HG03432 (cell line): Measurements from ENCODE around the gene GRIFIN.

Source experiments
- ATAC-seq: cut with Tn5 transposase; IDR thresholded peaks from one replicate; pipeline ENCODE4 v1.9.1; 2021; ENCODE audit warnings: mild to moderate bottlenecking, moderate library complexity; ENCODE audit not compliant: unreplicated experiment

The GRIFIN gene

DNA sequence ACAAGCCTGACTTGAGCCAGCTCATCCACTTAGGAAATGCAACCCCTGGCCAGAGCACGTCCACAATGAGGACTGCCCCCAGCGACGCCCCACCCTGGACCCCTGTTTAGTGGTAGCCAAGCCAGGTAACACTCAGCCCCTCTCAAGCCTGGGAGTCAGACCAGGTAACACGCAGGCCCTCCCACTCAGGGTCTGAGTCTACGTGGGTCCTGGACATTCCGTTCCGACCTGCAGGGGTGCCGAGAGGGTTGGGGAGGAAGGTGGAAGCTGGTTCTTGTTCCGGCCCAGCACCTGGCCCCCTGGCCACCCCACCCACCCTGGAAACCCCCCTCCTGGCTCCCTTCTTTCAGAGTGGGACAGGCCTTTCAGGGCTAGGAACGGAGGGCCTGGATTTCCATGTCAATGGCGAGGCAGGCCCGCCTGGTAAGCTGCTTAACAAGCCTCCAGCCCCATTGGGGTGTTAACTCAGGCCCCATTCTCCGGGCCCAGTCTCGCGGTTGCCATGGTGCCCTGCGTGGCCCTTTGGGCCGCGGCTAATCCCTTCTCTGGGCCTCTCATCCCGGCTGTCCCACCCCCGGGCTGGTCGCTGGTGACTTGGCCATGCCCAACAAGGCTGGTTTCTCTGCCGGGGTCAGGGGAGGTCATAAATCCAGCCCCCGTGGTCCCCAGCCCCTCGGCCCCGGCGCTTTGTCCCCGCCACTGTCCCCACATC is 23.7 kb upstream of the GRIFIN start:
- no peak for ATAC-seq

DNA sequence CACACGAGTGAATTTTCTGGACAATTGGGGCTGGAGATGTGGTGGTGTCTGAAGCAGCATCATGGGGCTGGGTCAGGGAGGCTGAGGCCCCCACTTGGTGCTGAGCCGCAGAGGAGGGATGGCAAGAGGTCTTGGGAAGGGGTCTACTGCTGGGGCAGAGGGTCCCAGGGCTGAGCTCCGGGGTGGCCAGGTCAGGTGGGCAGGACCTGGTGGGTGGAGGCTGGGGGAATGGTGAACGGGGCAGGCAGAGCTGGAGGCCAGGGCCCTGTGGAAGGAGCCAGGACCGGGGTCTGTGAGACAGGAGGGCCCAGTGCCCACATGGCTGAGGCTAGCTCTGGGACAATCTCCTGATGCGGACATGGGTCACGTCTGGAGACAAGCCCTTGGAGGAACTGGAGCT is 23.0 kb upstream of the GRIFIN start:
- ATAC-seq, result no peak

DNA sequence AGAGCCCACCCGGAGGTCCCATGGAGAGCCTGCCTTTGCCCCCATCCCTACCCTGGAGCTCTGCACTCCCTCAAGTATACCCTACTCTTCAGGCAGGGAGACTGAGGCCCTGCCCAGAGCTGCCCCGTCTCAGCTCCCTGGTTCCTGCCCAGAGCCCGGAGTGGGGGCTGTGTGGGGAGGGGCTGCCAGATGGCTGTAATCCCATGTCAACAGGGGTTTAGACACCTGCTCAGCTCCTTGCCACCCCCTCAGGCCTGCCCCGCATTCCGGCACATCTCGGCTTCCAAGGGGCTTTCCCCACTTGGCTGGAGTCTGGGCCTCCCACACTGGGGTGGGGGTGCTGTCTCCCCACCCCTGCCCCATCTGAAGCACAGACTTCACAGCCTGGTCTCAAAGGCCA is 22.5 kb upstream of the GRIFIN start:
- no peak for ATAC-seq

DNA sequence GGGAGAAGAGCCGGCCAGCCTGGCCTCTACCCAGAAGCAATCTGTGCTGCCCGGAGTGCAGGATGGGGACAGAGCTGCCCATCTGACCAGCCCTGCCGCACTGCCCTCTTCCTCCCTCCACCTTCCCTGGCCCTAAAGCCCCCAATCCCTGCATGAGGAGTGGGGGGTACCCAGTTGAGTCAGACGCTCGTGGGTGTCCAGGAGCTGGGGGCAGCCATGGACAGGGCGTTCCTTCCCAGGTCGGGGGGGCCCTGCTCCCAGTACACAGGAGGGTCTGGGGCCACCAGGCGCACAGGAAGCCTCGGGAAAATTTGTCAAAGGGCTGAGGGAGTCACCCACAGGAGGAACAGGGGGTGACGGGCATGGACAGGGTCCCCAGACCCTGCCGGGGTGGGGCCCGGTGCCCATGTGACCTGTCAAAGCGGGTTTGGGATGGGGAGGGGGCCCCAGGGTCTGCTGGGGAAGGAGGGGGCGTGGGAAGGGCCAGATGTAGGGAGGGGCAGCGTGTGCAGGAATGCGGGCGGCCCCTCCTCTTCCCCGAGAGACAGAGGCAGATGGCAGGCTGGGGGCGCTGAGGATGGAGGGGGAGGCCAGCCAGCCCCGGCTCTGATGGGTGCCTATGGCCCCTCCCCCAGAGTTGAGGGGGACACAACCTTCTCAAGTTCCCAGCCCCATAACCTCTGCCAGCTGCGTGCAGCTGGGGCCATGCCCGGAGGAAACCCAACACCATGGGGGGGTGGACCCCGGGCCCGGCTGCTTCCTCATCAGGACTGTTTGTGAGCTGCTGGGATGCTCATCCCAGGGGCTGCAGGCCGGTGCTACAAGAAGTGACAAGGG is 21.5 kb upstream of the GRIFIN start:
- ATAC-seq, result no peak

DNA sequence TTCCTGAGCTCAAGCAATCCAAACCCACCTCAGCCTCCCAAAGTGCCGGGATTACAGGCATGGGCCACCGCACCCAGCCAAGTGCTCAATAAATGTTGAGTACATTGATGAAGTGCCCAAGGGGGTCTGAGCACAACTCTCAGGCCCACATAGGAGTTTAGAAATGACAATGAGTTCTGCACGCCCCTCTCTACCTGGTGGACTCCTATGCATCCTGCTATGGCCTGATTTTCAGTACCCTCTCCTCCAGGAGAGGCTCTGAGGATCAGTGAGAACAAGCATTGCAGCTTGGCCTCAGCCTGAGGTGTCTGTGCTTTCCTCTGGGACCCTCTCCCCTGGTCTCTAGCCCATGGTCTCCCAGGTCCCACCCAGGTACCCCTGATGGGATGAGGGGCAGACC is 20.9 kb upstream of the GRIFIN start:
- no peak for ATAC-seq

DNA sequence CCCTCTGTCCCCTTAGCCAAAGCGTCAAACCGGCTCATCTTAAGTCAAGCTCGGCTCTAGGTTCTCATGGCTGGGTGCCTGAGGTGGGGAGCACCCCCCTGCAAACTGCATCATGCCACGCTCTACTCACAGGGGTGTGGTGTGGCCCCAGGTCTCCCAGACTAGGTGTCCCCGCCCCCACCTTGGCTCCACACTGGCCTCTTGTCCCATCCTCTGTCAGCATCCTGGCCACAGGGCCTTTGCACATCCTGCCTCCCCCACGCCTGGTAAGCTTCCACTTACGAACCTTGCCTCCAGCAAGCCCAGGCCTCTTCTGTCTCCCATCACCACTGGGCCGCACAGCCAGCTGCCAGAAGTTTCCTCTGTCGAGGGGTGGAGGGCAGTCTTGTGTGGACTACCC is 20.2 kb upstream of the GRIFIN start:
- no peak for ATAC-seq

DNA sequence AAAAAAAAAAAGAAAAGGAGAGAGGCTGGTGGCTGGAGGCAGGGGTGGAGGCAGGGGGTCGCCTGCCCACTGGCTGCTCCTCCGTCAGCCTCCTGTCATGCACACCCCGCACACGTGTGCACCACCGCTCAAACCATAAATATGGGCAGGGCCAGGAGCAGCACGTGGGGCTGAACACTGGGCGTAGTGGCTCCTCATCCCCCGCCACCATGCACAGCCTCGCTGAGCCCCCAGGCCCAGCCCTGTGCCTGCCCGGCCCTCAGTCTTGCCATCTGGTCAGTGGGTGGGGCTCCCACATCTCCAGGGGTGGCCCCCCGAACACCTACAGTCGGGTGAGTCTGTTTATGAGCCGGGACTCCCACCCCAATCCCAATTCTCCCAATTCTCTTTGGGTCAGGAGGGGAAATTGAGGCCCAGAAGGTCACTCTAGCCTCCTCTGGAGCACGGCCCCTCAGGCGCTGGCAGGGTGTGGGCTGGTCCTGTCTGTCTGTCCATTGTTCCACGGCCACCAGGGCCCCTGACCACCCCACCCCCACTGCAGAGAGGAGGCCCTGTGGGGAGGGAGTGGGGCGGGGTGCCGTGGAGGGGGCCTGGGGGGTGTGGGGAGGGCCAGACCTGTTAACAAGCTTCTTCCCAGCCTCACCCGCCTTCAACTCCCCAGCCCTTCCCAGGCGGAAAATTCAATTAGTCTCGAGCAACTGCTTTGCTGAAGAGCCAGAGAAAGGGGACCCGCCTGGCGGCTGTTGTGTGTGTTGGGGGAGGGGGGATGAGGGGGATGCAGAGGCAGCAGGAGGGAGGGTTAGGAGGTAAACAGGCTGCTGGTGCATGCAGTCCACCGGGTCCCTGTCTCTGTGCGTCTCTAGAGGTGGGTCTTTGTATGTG is 19.5 kb upstream of the GRIFIN start:
- no peak for ATAC-seq

DNA sequence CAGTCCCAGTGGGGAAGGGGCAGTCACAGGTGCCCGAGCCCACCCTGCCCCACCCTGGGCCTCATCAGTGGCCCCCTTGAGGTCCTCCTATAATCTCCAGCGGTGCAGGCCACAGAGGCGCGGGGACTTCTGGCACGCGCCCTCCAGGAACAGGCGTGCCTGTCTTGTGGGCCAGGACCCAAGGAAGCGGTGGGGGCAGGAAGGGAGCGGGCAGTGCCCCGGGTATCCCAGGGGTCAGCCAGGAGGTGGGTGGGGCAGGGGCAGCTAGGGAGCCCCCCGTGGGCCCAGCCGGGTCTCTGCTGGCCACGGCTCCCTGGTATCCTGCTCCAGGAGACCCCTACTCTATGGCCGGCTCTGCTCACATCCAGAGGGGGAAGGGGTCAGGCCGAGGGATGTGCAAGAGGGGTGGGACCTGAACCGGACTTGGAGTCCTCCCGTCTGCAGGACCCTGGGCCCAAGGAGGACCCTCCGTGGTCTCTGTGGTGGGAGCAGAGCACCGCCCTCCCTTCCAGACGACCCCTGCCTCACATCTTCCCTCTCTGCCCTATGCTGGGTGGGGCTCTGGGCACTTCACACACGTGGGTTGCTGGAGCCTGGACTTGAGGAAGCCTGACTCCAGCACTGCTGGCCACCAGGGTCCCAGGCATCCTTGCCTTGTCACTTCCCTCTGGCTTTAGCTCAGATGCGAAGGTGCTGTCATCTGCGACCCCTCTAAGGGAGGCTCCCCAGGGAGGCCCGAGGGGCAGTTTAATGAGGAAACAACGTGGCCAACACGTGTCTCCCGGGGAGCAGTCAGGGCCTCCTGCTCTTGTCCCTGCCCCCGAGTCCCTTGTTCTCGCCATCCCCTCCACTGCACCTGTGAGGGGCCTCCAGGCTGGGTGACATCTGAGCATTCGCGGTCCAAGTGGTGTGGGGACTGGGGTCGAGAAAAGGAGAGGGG is 18.3 kb upstream of the GRIFIN start:
- ATAC-seq, result no peak

DNA sequence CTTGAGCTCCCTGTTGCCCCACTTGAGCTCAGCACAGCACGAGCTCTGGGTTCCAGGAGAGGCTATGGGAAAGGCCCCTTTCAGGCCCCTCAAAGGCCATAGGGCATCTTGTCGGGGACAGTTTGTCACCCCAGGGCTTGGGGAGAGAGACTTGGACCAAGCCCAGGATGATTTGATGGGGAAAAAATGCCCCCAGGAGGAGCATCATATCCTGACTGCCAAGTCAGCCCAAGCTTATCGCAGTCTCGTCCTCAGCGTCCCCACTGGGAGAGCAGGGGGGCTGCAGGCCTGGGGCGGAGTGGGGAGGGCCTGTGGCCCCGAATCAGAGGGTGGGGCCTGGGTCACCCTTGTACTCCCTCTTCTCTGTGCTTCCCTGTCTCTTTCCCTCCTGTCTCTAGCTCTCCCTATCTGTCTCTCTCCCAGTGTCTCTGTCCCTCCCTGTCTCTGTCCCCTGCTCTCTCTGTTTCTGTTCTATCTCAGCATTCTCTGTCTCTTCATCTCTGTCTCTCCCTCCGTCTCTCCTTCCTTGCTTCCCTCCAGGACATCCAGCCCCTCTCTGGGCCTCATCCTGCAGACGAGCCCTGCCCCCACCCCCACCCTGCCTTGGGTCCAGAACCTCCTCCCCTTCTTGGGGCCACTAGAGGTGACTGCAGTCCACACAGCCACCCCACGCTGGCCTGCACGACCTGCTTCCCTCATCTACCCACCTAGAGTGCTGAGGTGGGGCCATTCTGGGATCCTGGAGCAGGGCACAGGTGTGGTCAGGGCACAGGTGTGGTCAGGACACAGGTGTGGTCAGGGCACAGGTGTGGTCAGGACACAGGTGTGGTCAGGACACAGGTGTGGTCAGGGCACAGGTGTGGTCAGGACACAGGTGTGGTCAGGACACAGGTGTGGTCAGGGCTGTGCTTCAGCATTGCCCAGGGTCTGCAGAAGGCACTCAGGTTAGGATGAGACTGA is 17.3 kb upstream of the GRIFIN start:
- no peak for ATAC-seq

DNA sequence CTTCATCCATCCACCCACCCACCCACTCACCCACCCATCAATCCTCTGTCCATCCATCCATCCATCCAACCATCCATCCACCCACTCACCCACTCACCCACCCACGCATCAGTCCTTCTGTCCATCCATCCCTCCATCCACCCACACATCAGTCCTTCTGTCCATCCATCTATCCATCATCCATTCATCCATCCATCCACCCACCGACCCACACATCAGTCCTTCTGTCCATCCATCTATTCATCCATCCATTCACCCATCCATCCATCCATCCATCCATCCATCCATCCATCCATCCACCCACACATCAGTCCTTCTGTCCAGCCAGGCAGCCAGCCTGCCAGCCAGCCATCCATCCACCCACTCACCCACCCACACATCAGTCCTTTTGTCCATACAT is 15.8 kb upstream of the GRIFIN start:
- no peak for ATAC-seq

DNA sequence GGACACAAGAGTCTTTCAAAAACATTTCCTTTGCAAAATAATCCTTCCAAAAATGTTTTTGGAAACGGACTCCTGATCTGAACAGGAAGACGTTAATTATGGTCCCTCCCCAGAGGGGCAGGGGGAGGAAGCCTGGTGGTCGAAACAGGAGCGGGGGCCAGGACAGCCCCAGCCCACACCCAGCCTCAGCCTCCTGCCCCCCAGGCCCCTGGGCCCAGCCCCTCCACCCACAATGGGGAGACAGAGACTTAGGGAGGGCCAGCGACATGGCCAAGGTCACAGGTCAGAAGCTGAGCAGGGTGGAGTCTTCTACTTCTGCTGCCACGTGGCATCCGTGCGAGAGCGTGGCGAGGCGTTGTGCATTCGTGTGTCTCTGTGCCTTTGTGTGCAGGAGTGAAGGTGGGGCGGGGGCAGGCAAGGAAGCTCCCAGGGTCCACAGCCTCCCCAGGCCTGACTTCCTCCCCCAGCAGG is 14.0 kb upstream of the GRIFIN start:
- no peak for ATAC-seq

DNA sequence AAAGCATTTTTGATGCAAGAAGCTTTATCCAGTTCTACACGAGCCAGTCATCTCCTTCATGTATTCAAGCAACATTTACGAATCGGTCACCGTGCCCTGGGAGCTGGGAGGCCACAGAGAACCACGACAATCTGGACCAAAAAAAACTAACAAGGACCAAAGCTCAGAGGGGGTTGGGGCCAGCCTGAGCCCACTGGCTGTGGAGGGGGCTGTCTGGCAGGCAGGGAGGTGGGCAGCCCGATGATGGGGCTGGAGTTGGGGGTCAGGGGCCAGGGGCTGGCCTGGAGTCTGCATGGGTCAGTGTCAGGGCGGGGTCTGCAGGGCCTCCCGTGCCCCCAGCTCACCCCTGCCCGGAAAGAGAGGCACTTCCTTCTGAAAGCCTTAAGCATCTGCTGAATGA is 12.5 kb upstream of the GRIFIN start:
- ATAC-seq, result no peak

DNA sequence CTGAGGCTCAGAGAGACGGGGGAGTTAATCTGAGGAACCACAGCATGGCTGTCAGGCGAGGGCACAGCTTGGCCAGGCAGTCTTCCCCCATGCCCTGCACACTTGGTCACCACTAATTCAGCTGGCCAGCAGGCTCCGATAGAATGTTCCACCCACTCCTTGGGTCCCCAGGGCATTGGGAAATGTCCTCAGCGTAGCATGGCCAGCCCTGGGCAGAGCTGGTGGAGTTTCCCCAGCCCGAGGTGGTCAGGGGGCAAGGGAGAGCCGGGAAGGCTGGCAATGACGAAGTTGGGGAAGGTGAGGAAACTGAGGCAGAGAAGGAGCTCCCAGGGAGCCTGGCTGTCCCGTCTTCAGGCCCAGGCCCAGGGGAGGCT is 12.1 kb upstream of the GRIFIN start:
- no peak for ATAC-seq

DNA sequence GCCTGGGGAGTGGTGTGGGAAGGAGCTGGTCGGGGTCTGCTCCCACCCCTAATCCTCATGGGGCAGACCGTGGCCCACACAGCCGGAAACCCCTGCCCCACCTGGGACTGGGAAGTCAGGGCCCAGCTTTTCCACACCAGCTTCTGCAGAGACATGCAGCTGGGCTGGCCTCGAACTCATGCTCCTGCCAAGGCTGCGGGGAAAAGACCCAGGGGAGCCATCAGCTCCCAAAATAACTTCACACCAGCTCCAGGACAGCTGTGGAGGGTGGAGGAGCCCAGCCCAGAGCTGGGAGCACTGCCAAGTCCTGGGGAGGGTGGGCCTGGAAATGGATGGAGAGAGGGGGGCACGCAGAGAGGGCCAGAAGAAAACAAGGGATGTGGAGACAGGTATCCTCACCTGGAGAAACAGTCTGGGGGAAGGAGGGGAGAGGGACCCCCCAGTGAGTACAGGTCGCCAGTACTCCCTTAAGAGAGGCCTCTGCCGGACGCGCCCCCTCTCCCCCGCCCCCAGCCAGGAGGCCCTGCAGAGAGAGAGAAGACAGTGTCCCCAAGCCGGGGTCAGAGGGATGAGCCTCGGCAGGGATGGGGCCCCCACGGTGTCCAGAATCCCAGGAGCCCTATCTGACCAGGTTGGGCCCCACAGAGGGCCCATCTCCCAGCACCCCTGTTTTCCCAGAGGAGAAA is 11.5 kb upstream of the GRIFIN start:
- ATAC-seq, result no peak

DNA sequence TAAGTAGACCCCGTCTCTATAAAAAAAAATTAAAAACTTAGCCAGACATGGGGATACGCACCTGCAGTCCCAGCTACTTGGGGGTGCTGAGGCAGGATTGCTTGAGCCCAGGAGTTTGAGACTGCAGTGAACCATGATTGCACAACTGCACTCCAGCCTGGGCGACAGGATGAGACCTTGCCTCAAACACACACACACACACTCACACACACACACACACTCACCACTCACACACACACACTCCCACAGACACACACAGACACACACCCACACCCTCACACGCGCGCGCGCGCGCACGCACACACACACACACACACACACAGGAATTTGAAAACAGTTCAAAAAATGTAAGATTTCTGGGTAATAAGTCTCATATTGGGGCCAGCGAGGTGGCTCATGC is 8.7 kb upstream of the GRIFIN start:
- no peak for ATAC-seq

DNA sequence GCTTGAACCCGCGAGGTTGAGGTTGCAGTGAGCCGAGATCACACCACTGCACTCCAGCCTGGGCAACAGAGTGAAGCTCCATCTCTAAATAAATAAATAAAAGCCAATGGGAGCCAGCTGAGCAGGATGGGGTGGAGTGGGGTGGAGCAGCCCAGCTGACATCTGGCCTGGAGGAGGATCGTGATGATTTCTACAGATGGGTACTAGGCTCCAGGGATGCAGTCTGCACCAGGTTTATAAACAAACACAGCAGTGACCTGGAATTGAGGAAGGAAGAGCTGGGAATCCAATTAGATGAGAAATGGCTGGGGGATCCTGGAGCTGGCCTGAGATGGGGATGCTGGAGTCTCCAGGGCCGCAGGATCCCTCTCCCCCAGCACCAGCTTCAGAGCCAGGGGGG is 7.3 kb upstream of the GRIFIN start:
- no peak for ATAC-seq

DNA sequence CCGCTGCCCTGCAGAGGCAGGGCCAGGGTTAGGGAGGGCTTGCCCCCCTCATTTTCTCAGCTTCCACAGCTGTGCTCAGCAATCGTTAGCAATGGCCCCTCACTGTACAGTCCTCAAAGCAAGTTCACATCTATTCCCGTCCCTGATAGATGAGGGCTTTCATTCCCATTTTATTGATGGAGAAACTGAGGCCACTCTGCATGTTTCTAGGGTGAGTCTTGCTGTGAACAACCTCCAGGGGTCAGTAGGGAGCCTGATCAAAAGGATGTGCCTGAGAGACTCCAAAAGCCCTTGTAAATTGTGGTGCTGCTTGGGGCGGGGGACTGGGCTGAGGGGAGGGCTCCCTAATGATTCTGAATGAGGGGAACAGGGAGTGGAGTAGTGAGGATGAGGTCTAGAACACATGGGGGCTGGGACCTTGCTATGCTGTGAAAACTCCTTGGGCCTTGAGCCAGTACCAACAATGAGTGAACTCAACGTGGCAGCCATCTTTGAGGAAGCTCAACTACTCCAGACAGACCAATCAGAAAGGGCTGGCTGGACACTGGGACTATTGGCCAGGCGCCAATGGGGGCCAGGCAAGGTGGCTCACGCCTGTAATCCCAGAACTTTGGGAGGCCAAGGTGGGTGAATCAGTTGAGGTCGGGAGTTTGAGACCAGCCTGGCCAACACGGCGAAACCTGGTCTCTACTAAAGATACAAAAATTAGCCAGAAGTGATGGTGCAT is 6.7 kb upstream of the GRIFIN start:
- no peak for ATAC-seq

DNA sequence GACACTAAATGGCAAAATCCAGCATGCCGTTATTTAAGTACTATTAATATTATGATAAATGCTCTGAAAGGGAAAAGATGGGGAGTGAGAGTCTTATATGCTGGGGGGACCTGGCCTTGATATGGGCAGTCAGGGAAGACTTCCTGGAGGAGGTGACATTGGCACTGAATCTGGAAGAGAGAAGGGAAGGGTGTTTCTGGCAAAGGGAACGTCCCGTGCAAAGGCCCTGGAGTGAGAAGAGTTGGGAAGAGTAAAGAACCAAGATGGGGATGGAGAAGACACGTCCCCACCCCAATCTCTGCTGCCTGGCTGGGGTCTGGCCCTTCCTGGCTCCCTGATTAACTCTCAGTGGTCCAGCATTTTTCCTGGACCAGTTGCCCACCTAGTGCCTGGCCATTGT is 5.0 kb upstream of the GRIFIN start:
- no peak for ATAC-seq
